Caco-2 (cell line): Measurements from ENCODE around the gene IL16. TPM values are rescaled to one million over a fixed set of nuclear protein-coding genes. Genes with fewer than 3 reads are reported as not detected.

Experiments
- BruUV-seq: library from RNA; stranded (reverse); fragments of 400-500 nt; replicated peaks from 2 replicates; lab custom pipeline; 2021; lab: Mats Ljungman, UMichigan
- CTCF ChIA-PET: fragments of 300-600 bp; sonication (Branson Sonifier 250); formaldehyde crosslinking; loops from one replicate; lab custom pipeline; 2022; ENCODE audit warnings: antibody characterized with exemption; lab: Charles Lee
- POLR2A ChIA-PET: fragments of 300-600 bp; sonication (Branson Sonifier 250); formaldehyde crosslinking; loops from one replicate; lab custom pipeline; 2022; ENCODE audit warnings: antibody characterized with exemption; lab: Charles Lee
- DNase-seq, 2 experiments: peaks; one replicate each; pipeline versions ENCODE4 v3.0.0 to v3.0.0-alpha.2; 2020 to 2022
- H3K27me3 ChIP-seq: replicated peaks from 2 replicates; pipeline ENCODE4 v1.6.0; 2011; ENCODE audit warnings: low read length; ENCODE audit not compliant: control insufficient read depth, insufficient read depth
- H3K36me3 ChIP-seq: 2 replicates; pipeline ENCODE4 v1.5.1; 2011; ENCODE audit warnings: low read length; ENCODE audit not compliant: control insufficient read depth, insufficient read depth
- H3K4me1 ChIP-seq: fragments of 250-450 bp; sonication (Bioruptor Pico); 2 replicates; pipeline ENCODE4 v1.5.1; 2020; ENCODE audit warnings: mild to moderate bottlenecking
- H3K4me3 ChIP-seq: 2 replicates; pipeline ENCODE4 v1.5.1; 2011; ENCODE audit warnings: low read depth, mild to moderate bottlenecking, control low read depth, low read length
- H3K9me3 ChIP-seq: fragments of 250-450 bp; sonication (Bioruptor Pico); 2 replicates; pipeline ENCODE4 v1.5.1; 2020; ENCODE audit warnings: mild to moderate bottlenecking, moderate library complexity
- H3K27ac Mint-ChIP-seq: one replicate; pipeline ENCODE4 v1.8.0; 2022; ENCODE audit warnings: mixed read lengths; ENCODE audit not compliant: unreplicated experiment
- H3K27me3 Mint-ChIP-seq: one replicate; pipeline ENCODE4 v1.8.0; 2022; ENCODE audit warnings: mixed read lengths; ENCODE audit not compliant: insufficient read depth, unreplicated experiment
- H3K36me3 Mint-ChIP-seq: one replicate; pipeline ENCODE4 v1.8.0; 2022; ENCODE audit warnings: mild to moderate bottlenecking, mixed read lengths; ENCODE audit not compliant: insufficient read depth, unreplicated experiment
- H3K4me1 Mint-ChIP-seq: one replicate; pipeline ENCODE4 v1.8.0; 2022; ENCODE audit warnings: low read depth, mixed read lengths; ENCODE audit not compliant: unreplicated experiment
- H3K4me3 Mint-ChIP-seq: one replicate; pipeline ENCODE4 v1.8.0; 2022; ENCODE audit warnings: mild to moderate bottlenecking, moderate library complexity, mixed read lengths; ENCODE audit not compliant: unreplicated experiment
- H3K9me3 Mint-ChIP-seq: one replicate; pipeline ENCODE4 v1.8.0; 2022; ENCODE audit warnings: mixed read lengths; ENCODE audit not compliant: unreplicated experiment
- CTCF ChIP-seq, 2 experiments: fragments of 200-600 bp in 1 of 2; IDR thresholded peaks; 1 replicate in 1 of 2; 2 replicates in 1 of 2; pipeline versions ENCODE4 v1.5.1 to v1.8.0; 2011 to 2022; ENCODE audit warnings: antibody characterized with exemption in 1 of 2, control low read depth in 1 of 2, inconsistent platforms in 1 of 2, low read depth in 1 of 2, low read length in 1 of 2, mild to moderate bottlenecking in 1 of 2, moderate library complexity in 1 of 2; ENCODE audit not compliant: insufficient read depth in 1 of 2, severe bottlenecking in 1 of 2, unreplicated experiment in 1 of 2
- intact Hi-C: fragments of 100-400 bp; cut with micrococcal nuclease; formaldehyde crosslinking; loops from one replicate; pipeline ENCODE4 v1.10.0; 2022; ENCODE audit not compliant: unreplicated experiment
- total RNA-seq: library from RNA; stranded (reverse); gene quantifications from 2 replicates; pipeline ENCODE4 v1.2.3, GENCODE V29; 2022

The IL16 gene
- total RNA-seq, 1 experiment from 2014 or later: not detected

DNA sequence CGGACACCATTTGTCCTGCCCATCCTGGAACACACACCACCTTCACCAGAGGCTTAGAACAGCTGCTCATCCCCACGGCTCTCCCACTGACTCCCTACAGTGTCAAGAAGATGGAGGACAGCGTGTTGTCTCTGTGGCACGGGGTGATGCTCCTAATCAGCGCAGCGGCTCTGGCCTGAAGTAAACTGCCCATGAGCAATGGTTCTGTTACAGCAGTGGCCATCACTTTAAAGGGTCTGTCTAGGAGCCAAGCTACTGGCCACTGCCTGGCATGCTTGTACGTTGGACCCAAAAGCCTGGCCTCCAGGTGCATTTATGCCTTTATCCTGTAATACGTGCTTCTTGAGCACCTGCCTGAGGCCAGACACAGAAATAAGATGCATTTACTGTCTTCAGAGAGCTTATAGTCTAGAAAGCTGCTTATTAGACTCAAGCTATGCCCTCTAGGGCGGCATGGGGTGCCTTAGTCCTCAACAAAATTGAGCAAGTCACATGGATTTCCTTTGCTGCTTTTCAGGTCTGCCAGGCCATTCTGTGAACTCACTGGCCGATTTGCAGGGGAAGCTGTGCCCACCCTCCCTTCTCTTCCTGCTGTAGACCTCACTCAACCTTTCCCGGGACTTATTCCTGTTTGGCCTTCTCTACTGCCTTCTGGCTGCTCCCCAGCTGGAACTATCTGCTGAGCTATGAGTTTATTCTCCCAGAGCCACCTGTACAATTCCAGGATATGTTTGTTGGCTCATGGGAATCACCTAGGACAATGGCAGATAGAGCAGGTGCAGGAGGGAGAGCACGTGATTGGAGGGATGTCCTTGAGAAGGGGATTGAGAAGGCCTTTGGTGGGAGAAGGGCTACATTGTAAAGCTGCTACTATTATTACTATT, 75.3 kb downstream of the IL16 start:
- Mint-ChIP-seq H3K4me1 (no peaks in the 10 kb centered on the region), H3K27ac (no peak overlapping the region), H3K36me3 (no peaks in the 10 kb centered on the region), H3K4me3 (no peak overlapping the region), H3K27me3 (peaks cover 10% of the 10 kb centered on the region), H3K9me3 (peaks cover 5% of the 10 kb centered on the region)
- ChIA-PET CTCF (no interaction called here), POLR2A (no interaction called here)
- DNase-seq: no peak
- intact Hi-C loops: no loop called here
- H3K36me3 ChIP-seq: no peaks in the 10 kb centered on the region
- H3K27me3 ChIP-seq: no peaks in the 10 kb centered on the region; the same call in 1 of the 2 replicates
- H3K4me3 ChIP-seq: no peak overlapping the region
- no peaks in the 10 kb centered on the region for H3K4me1 ChIP-seq
- H3K9me3 ChIP-seq: no peaks in the 10 kb centered on the region
- TF ChIP-seq CTCF (IDR thresholded peaks at IDR 0.05; ENCODE audit: insufficient read depth in 1 of 2, low read depth in 1 of 2, low read length in 1 of 2, severe bottlenecking in 1 of 2, unreplicated experiment in 1 of 2): no peak
- BruUV-seq: no TSS peak

- POLR2A ChIA-PET: no interaction called here
- DNase-seq: no peak
- H3K27me3 ChIP-seq: no peaks in the 10 kb centered on the region; the same call in 1 of the 2 replicates
- Mint-ChIP-seq H3K4me1 (no peaks in the 10 kb centered on the region), H3K27me3 (peaks cover 11% of the 10 kb centered on the region), H3K4me3 (no peak overlapping the region), H3K27ac (no peak overlapping the region), H3K9me3 (peaks cover 10% of the 10 kb centered on the region), H3K36me3 (no peaks in the 10 kb centered on the region)
- no peaks in the 10 kb centered on the region for H3K4me1 ChIP-seq
- BruUV-seq: no TSS peak
- CTCF ChIA-PET: no interaction called here
- H3K36me3 ChIP-seq: no peaks in the 10 kb centered on the region
- no peak for TF ChIP-seq CTCF (IDR thresholded peaks at IDR 0.05; ENCODE audit: insufficient read depth in 1 of 2, low read depth in 1 of 2, low read length in 1 of 2, severe bottlenecking in 1 of 2, unreplicated experiment in 1 of 2)
- no peak overlapping the region for H3K4me3 ChIP-seq
- no peaks in the 10 kb centered on the region for H3K9me3 ChIP-seq
- intact Hi-C loops: no loop called here
Observed at GRCh38 chr15:81273200-81273599, 76.5 kb downstream of the IL16 start.

DNA sequence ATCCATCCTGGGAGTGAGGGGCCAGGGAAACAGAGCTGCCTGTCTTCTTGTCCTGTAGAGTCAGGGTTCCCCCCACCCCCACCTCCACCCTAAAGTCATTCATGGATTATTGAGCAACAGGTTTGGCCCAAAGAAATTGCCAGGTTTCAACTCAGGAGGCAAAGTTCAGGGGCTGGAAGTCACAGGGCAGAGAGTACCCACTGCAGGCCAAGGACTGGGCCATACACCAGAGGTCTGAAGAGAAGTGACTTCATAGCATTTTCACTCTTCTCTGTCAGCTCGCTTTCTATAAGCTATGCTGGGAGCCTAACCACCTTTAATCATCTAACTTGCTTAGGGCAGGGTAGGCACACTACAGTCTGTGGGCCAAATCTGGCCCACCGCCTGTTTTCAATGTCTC, 77.2 kb downstream of the IL16 start:
- Histone ChIP-seq H3K36me3 (no peaks in the 10 kb centered on the region), H3K9me3 (no peaks in the 10 kb centered on the region), H3K27me3 (no peaks in the 10 kb centered on the region; the same call in 1 of the 2 replicates), H3K4me3 (no peak overlapping the region), H3K4me1 (no peaks in the 10 kb centered on the region)
- Mint-ChIP-seq H3K36me3 (no peaks in the 10 kb centered on the region), H3K27me3 (peaks cover 12% of the 10 kb centered on the region), H3K4me1 (no peaks in the 10 kb centered on the region), H3K9me3 (peaks cover 10% of the 10 kb centered on the region), H3K4me3 (no peak overlapping the region), H3K27ac (no peak overlapping the region)
- no peak for DNase-seq
- TF ChIP-seq CTCF (IDR thresholded peaks at IDR 0.05; ENCODE audit: insufficient read depth in 1 of 2, low read depth in 1 of 2, low read length in 1 of 2, severe bottlenecking in 1 of 2, unreplicated experiment in 1 of 2): no peak
- CTCF ChIA-PET: interaction anchor here (1.6 to 2.1 kb wide), 2 partner anchors 8 to 137 kb away, joined by 4 to 8 read pairs; no protein-coding TSS in a partner anchor
- POLR2A ChIA-PET: no interaction called here
- BruUV-seq: no TSS peak
- intact Hi-C loops: no loop called here
